GM21723 (cell line): ENCODE measurements around the gene PLCD4.

ENCODE experiments used
- ATAC-seq: cut with Tn5 transposase; IDR thresholded peaks from one replicate; pipeline ENCODE4 v1.9.1; 2021; ENCODE audit warnings: mild to moderate bottlenecking, moderate library complexity; ENCODE audit not compliant: unreplicated experiment

PLCD4 gene

DNA sequence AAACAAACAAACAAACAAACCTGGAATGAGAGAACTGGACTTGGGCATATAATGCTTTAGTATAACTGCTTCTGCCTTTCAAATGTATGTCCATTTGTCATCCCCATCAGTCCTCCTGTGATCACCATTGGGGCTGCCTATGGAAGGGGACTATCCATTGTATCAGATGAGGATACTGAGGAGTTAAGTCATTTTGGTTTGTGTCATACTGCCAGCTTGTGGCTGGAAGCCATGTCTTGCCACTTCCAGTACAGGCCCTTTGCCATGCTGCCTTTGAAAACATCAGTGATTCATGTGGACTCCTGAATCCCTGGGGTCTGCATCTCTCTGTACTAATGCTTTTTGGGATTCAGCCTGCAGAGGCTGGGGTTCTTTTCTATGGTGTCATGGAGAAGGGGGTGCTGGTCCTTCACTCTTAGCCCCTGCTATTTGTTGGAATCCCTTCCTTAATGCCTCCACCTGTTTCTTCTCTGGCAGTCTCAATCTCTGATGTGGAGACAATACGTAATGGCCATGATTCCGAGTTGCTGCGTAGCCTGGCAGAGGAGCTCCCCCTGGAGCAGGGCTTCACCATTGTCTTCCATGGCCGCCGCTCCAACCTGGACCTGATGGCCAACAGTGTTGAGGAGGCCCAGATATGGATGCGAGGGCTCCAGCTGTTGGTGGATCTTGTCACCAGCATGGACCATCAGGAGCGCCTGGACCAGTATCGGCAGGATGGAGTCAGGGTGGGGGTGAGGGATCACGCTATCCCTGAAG is 10.6 kb downstream of the PLCD4 start:
- no peak for ATAC-seq

- no peak for ATAC-seq
These were observed 13.3 kb downstream of the PLCD4 start for GRCh38 chr2:218621007-218621406.

GRCh38 chr2:218622606-218623365 is 15.1 kb downstream of the PLCD4 start:
- ATAC-seq: no peak

DNA sequence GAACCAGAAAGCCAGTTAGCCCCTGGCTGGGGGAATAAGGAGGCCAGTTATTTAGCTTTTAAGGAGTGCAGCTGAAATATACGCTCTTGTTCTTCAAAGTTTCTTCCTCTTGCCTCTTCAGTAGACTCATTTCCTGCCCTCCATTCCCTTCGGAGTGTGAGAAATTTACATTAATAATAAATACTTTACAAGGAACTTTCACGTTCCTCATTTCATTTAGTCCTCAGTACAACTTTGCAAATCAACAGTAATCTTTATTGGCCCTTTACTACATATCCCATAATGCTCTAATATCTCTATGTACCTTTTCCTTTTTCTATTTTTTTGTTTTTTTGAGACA is 15.6 kb downstream of the PLCD4 start:
- ATAC-seq: no peak

DNA sequence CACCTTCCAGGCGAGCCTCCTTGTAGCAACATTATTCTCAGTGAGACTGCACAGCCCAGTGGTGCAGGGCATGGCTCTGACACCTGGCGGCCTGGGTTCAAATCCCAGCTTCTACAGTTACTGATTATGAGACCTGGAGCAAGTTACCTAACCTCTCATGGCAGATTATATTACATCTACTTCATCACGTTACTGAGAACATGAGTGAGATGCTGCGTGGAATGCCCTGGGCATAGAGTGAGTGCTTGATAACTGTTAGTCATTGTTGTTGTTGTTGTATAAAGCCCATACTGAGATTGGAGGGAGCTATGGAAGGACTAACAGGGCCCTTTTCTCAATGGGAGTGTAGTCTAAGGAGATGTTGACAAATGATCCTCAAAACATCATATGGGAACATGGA is 18.7 kb downstream of the PLCD4 start:
- no peak for ATAC-seq

DNA sequence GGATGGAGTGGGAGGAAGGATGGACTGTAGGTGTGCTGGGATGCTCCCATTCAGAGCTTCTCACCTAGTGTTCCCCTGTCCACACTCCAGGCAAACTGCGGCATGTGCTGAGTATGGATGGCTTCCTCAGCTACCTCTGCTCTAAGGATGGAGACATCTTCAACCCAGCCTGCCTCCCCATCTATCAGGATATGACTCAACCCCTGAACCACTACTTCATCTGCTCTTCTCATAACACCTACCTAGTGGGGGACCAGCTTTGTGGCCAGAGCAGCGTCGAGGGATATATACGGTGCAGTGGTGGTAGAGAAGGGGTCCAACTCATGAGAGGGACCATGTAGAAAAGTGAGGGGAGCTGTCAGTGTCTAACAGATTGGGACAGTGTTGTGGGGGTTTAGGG is 20.2 kb downstream of the PLCD4 start:
- no peak for ATAC-seq

DNA sequence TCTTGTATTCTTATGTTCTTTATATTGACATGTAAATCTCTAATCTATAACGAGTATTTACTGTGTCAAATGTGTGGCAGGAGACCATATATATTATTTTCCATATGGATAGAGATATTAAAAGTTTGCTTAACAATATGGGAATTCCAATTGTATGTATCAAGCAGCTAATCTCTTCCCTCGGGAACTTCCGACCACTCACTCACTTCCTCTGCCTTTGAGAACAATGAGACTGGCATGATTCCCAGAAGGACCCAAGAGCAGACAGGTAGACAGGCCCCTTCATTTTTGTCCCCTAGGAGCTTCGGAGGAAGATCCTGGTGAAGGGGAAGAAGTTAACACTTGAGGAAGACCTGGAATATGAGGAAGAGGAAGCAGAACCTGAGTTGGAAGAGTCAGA is 24.1 kb downstream of the PLCD4 start:
- ATAC-seq: no peak

DNA sequence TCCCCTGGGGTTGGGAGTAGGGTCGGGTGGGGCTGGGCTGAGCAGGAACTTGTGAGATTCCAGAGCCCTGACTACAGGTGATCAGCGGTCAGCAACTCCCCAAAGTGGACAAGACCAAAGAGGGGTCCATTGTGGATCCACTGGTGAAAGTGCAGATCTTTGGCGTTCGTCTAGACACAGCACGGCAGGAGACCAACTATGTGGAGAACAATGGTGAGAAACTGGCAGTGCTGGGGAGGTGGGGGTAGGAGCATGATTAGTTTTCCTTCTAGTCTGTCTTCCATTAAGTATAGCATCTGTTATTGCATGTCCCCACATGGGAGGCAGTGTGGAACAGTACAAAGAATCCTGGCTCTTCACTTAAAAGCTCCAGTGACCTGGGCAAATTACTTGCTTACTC is 28.0 kb downstream of the PLCD4 start:
- ATAC-seq: no peak

DNA sequence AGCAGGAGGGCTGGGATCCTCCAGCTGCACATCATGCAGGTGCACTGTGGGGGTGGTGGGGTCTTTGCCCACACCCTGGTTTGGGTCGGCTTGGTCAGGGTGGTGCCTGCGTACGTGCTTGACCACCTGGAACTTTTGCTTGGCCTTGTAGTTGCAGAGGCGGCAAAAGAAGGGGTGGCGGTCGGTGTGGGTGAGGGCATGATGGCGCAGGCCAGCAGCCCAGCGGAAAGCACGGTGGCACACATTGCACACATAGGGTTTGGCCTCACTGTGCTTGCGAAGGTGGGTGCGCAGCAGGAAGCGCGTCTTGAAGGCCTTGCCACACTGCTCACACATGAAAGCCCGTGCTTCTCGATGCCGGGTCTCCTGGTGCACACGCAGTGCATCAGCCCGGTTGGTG is 30.7 kb downstream of the PLCD4 start:
- no peak for ATAC-seq

- no peak for ATAC-seq
These were observed 34.5 kb downstream of the PLCD4 start for GRCh38 chr2:218642121-218642656.

DNA sequence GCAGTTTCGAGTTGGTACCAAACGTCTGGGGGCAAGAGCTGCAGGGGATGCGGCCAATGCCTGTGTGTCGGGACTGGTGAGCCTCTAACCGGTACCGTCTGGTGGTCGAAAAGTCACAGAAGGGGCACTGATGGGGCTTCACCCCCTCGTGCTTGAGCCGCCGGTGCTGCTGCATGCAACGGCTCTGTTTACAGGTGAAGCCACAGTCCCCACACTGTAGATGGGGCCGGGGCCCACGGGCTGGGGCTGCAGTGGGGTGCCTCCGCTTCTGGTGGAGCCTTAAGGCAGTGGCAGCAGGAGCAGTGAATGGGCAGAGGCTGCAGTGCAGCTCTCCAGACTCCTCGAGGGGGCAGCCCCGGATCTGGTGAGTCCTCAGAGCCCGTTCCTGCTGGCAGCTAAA is 35.1 kb downstream of the PLCD4 start:
- no peak for ATAC-seq

DNA sequence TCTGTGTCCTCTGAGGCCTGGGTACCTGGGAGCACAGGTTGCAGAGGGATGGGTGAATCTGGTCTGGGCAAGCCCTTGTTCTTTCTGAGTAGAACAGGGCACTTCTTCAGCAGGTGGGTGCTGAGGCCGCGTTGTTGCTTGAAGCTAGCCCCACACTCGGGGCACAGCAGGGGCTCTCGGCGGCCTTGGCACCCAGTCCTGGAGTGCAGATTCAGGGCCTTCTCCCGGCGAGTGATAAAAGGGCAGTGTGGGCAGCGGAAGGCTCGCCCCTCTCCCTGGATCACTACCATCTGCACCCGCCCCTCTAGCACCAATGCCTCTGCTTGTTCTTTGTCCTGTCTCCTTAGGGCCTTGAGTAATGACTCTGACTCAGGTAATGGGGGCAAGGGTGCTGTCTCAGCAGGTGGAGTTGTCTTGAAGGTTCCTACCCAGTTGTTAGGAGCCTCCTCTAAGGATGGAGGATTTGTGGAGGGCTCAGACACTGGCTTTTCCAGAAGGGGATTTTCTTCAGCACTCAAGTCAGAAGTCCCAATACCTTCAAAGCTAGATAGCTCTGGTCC is 36.1 kb downstream of the PLCD4 start:
- no peak for ATAC-seq

GRCh38 chr2:218644721-218645120 is 37.0 kb downstream of the PLCD4 start:
- no peak for ATAC-seq

DNA sequence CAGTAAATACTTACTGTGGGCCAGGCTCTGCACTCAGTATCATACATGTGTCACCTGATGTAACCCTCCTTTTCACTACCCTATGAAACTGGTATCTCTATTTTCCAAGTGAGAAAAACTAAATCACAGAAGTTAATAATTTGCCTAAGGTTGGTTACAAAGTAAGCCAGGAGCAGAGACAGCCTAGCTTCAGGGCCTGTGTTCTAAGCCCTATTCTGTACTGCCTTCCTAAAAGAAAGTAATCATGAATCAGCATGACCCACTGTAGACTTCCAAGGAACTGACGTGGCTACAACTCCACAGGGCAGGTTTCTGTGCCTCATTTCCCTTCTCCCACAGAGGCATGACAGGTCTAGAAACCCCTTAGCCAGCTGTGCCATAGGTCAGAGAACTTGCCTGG is 37.4 kb downstream of the PLCD4 start:
- no peak for ATAC-seq

GRCh38 chr2:218648088-218648786 is 40.5 kb downstream of the PLCD4 start:
- no peak for ATAC-seq

DNA sequence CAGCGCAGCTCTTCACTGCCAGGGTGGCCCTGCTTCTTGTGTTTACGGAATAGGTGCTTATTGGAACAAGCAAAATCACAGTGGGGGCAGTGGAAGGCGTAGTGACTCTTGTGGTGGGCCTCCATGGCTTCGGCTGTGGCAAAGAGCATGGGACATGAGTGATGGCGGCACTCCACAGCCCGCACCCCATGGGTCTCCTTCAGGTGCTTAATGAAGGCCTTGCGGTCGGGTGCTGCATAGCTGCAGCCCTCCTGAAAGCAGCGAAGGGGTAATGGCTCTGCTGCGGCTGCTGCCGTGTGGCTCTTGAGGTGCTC is 41.0 kb downstream of the PLCD4 start:
- ATAC-seq: no peak

DNA sequence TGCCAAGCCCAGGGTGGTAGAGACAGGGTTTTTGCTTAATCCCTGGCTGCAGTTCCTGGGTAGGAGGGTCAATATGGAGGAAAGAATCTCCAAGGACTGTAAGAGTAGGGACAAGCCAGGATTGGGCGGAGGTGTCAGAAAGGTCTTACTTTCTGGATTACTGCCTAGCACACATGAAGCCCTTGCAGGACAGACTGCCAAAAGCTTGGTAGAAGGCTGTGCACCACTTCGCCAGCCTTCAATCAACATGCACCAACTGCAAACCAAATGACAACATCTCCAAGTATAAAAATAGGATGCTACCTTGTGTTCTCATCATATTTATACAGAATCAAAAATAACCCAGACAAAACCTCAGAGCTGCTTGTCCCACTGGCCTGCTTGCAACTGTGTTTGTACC is 48.1 kb downstream of the PLCD4 start:
- no peak for ATAC-seq

DNA sequence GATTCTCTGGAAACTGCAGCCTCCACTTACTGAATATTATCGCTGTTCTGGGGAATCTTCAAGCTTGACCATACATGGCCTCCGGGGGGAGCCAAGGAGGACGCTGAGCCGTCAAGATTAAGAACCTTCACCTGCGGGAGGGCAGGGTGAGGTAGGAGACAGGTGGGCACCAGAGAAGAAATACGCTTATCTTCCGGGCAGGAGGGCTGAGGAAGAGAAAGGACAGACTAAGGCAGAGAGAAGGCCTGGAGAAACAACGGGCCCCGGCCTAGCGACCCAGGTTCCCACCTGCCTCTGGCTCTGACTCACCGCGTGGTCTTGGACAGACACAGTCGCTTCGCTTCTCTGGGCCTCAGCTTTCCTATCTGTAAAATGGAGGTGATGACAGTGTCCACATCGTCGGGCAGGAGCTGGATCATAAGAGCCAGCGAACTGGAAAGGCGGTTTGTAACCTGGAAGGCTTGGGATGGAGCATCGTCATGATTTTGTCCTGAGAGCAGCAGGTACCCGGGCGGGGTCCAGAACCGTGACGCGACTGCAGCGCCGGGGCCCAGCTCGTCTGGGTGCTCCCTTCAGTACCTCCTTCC is 51.1 kb downstream of the PLCD4 start:
- peak; percentile 50 for ATAC-seq

DNA sequence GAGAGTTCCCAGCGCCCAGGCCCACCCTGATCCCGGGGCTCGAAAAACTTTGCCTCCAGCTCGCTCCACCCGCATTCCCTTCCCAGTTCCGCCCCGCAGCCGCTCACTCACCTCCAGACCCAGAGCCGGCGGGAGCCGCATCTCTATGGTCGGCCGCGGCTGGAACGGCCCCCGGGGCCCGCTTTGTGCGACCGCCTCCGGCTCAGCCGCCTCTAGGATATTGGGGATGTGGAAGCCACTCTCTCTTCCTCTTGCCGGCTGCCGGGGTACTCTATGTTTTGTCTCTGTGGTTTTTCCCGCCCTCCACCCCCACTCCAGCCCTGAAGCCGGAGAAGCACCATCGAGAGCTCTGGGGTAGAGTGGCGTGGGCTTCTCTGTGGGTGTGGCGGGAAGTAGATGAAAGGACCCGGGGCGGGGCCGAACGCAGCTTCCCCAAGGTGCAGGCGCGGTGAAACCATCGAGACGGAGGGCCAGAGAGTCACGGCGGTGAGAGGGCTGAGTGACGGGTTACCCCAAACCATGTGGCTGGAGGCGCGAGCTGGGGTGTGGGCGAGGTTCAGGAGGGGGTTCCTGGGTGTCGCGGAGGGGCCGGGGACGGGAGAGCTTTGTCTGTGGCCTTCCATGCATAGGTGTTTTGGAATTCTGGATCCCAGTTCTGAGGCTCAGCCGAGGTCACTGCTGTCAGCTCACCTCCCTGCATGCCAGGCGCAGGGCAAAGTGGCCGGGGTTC is 51.7 kb downstream of the PLCD4 start, which contains the start of the genes BCS1L and ZNF142:
BCS1L (plus strand) TSS at position 426 of the 730 bp plus-strand sequence. CDS start 1,305 bp downstream, outside the sequence.
ZNF142 (minus strand) TSS at position 366 of the 730 bp plus-strand sequence. CDS start 3,194 bp downstream, outside the sequence.
- peak; percentile 95 for ATAC-seq

- no peak for ATAC-seq
These were observed 52.3 kb downstream of the PLCD4 start for GRCh38 chr2:218659988-218660358.
